HG02571 (cell line): Measurements from ENCODE around the gene TBL1X.

ENCODE experiments used
- ATAC-seq: cut with Tn5 transposase; IDR thresholded peaks from one replicate; pipeline ENCODE4 v1.9.1; 2021; ENCODE audit warnings: mild to moderate bottlenecking, moderate library complexity; ENCODE audit not compliant: unreplicated experiment

TBL1X gene

GRCh38 chrX:9657590-9658256 lies 192.9 kb downstream of the TBL1X start:
- ATAC-seq, result no peak

- no peak for ATAC-seq
Observed at GRCh38 chrX:9658409-9658808, 193.6 kb downstream of the TBL1X start.

- no peak for ATAC-seq
Observed at GRCh38 chrX:9659571-9660195, 194.8 kb downstream of the TBL1X start.

- no peak for ATAC-seq
Observed at GRCh38 chrX:9662148-9662547, 197.3 kb downstream of the TBL1X start.

- no peak for ATAC-seq
Observed at GRCh38 chrX:9663216-9663615, 198.4 kb downstream of the TBL1X start.

- ATAC-seq, result no peak
Observed at GRCh38 chrX:9664224-9664623, 199.4 kb downstream of the TBL1X start.

GRCh38 chrX:9665113-9665512 lies 200.3 kb downstream of the TBL1X start:
- no peak for ATAC-seq

GRCh38 chrX:9668537-9668936 lies 203.7 kb downstream of the TBL1X start:
- ATAC-seq, result no peak

GRCh38 chrX:9670136-9670814 lies 205.4 kb downstream of the TBL1X start:
- ATAC-seq, result no peak

- no peak for ATAC-seq
Observed at GRCh38 chrX:9671998-9672397, 207.1 kb downstream of the TBL1X start.

GRCh38 chrX:9676306-9676705 lies 211.4 kb downstream of the TBL1X start:
- no peak for ATAC-seq

- ATAC-seq, result no peak
Observed at GRCh38 chrX:9676738-9677097, 211.9 kb downstream of the TBL1X start.

GRCh38 chrX:9677098-9677739 lies 212.4 kb downstream of the TBL1X start:
- peak; percentile 97 for ATAC-seq

GRCh38 chrX:9678215-9678965 lies 213.5 kb downstream of the TBL1X start:
- ATAC-seq, result no peak

- no peak for ATAC-seq
Observed at GRCh38 chrX:9681011-9681410, 216.2 kb downstream of the TBL1X start.

GRCh38 chrX:9681422-9681821 lies 216.6 kb downstream of the TBL1X start:
- ATAC-seq, result no peak

- ATAC-seq, result no peak
Observed at GRCh38 chrX:9682456-9682855, 217.6 kb downstream of the TBL1X start.

- no peak for ATAC-seq
Observed at GRCh38 chrX:9682861-9683260, 218.0 kb downstream of the TBL1X start.

GRCh38 chrX:9683350-9683749 lies 218.5 kb downstream of the TBL1X start:
- ATAC-seq, result no peak

GRCh38 chrX:9687899-9688298 lies 223.0 kb downstream of the TBL1X start:
- no peak for ATAC-seq

GRCh38 chrX:9688833-9689232 lies 224.0 kb downstream of the TBL1X start:
- no peak for ATAC-seq
